WTC11 (cell line): ENCODE measurements around the gene BDH1. TPM values are rescaled to one million over a fixed set of nuclear protein-coding genes. Genes with fewer than 3 reads are reported as not detected.

Experiments
- ATAC-seq: fragments of 200-7000 bp; cut with Tn5 transposase; 2 replicates; pipeline ENCODE4 v1.10.0; 2021; ENCODE audit warnings: mild to moderate bottlenecking, moderate library complexity
- CTCF ChIA-PET: fragments of 300-600 bp; sonication (Branson Sonifier 250); formaldehyde crosslinking; loops from one replicate; lab custom pipeline; 2021; ENCODE audit warnings: antibody characterized with exemption; lab: Charles Lee
- POLR2A ChIA-PET: fragments of 350-600 bp; sonication (Branson Sonifier 250); formaldehyde crosslinking; loops from one replicate; lab custom pipeline; 2021; ENCODE audit warnings: antibody characterized with exemption; lab: Charles Lee
- DNase-seq: peaks from one replicate; pipeline ENCODE4 v3.0.0; 2021; ENCODE audit warnings: low spot score
- H3K27ac Mint-ChIP-seq: 2 replicates; pipeline ENCODE4 v1.8.0; 2021; ENCODE audit warnings: mixed read lengths
- H3K27me3 Mint-ChIP-seq: 2 replicates; pipeline ENCODE4 v1.8.0; 2021; ENCODE audit warnings: low read depth, mild to moderate bottlenecking, moderate library complexity, mixed read lengths
- H3K36me3 Mint-ChIP-seq: 2 replicates; pipeline ENCODE4 v1.8.0; 2021; ENCODE audit warnings: mixed read lengths
- H3K4me1 Mint-ChIP-seq: 2 replicates; pipeline ENCODE4 v1.8.0; 2022; ENCODE audit warnings: mixed read lengths
- H3K4me3 Mint-ChIP-seq: 2 replicates; pipeline ENCODE4 v1.8.0; 2021; ENCODE audit warnings: mild to moderate bottlenecking, moderate library complexity, mixed read lengths
- H3K9me3 Mint-ChIP-seq: 2 replicates; pipeline ENCODE4 v1.8.0; 2021; ENCODE audit warnings: mixed read lengths
- CTCF ChIP-seq: fragments of 200-600 bp; IDR thresholded peaks from 2 replicates; pipeline ENCODE4 v1.8.0; 2022; ENCODE audit warnings: antibody characterized with exemption
- EMX1 ChIP-seq: fragments of 250-450 bp; sonication (Bioruptor Pico); IDR thresholded peaks from 2 replicates; pipeline ENCODE4 v1.8.0; 2021; ENCODE audit warnings: mild to moderate bottlenecking
- FOXJ3 ChIP-seq: sonication (generic); formaldehyde crosslinking; IDR thresholded peaks from 2 replicates; pipeline ENCODE4 v1.9.0; 2021; ENCODE audit warnings: missing genetic modification reagents, mild to moderate bottlenecking, borderline replicate concordance
- FOXK1 ChIP-seq: sonication (generic); formaldehyde crosslinking; IDR thresholded peaks from 2 replicates; pipeline ENCODE4 v1.8.0; 2022; ENCODE audit warnings: mild to moderate bottlenecking, moderate library complexity, missing genetic modification reagents
- FOXP4 ChIP-seq: sonication (generic); formaldehyde crosslinking; IDR thresholded peaks from 2 replicates; pipeline ENCODE4 v1.8.0; 2022; ENCODE audit warnings: mild to moderate bottlenecking, missing genetic modification reagents
- IRF2 ChIP-seq: sonication (generic); formaldehyde crosslinking; IDR thresholded peaks from 2 replicates; pipeline ENCODE4 v1.8.0; 2022; ENCODE audit warnings: low read depth, missing genetic modification reagents, borderline replicate concordance
- RORB ChIP-seq: fragments of 250-450 bp; sonication (Bioruptor Pico); IDR thresholded peaks from 2 replicates; pipeline ENCODE4 v1.9.0; 2021; ENCODE audit warnings: mild to moderate bottlenecking
- SMAD3 ChIP-seq: sonication (generic); formaldehyde crosslinking; IDR thresholded peaks from 2 replicates; pipeline ENCODE4 v1.8.0; 2022; ENCODE audit warnings: missing genetic modification reagents, mild to moderate bottlenecking, borderline replicate concordance
- SMAD4 ChIP-seq: sonication (generic); formaldehyde crosslinking; IDR thresholded peaks from 2 replicates; pipeline ENCODE4 v1.8.0; 2022; ENCODE audit warnings: mild to moderate bottlenecking, missing genetic modification reagents
- ZNF138 ChIP-seq: sonication (generic); formaldehyde crosslinking; conservative IDR thresholded peaks from 2 replicates; pipeline ENCODE4 v1.8.1; 2022; ENCODE audit warnings: mild to moderate bottlenecking, moderate library complexity, missing genetic modification reagents
- ZNF263 ChIP-seq: sonication (generic); formaldehyde crosslinking; IDR thresholded peaks from 2 replicates; pipeline ENCODE4 v1.8.1; 2022; ENCODE audit warnings: low read depth, mild to moderate bottlenecking, moderate library complexity, missing genetic modification reagents
- ZNF281 ChIP-seq: sonication (generic); formaldehyde crosslinking; IDR thresholded peaks from 2 replicates; pipeline ENCODE4 v1.8.0; 2023; ENCODE audit warnings: mild to moderate bottlenecking, missing genetic modification reagents
- ZNF317 ChIP-seq: sonication (generic); formaldehyde crosslinking; IDR thresholded peaks from 2 replicates; pipeline ENCODE4 v1.8.1; 2023; ENCODE audit warnings: low read depth, mild to moderate bottlenecking, moderate library complexity, missing genetic modification reagents, borderline replicate concordance
- total RNA-seq: library from RNA; stranded (reverse); gene quantifications from 3 replicates; pipeline ENCODE4 v1.2.3, GENCODE V29; 2021
- TF ChIP-seq, protein P1 (sequence below): sonication (generic); formaldehyde crosslinking; IDR thresholded peaks from 2 replicates; pipeline ENCODE4 v1.8.1; 2023; ENCODE audit warnings: mild to moderate bottlenecking, missing genetic modification reagents, moderate library complexity
- TF ChIP-seq, protein P2 (sequence below): sonication (generic); formaldehyde crosslinking; IDR thresholded peaks from 2 replicates; pipeline ENCODE4 v1.8.0; 2022; ENCODE audit warnings: mild to moderate bottlenecking, missing genetic modification reagents
- TF ChIP-seq, protein P3 (sequence below): sonication (generic); formaldehyde crosslinking; conservative IDR thresholded peaks from 2 replicates; pipeline ENCODE4 v1.8.1; 2022; ENCODE audit warnings: mild to moderate bottlenecking, missing genetic modification reagents
- TF ChIP-seq, protein P4 (sequence below): sonication (generic); formaldehyde crosslinking; IDR thresholded peaks from 2 replicates; pipeline ENCODE4 v1.8.1; 2023; ENCODE audit warnings: mild to moderate bottlenecking, missing genetic modification reagents
- TF ChIP-seq, protein P5 (sequence below): fragments of 250-450 bp; sonication (Bioruptor Pico); IDR thresholded peaks from 2 replicates; pipeline ENCODE4 v1.9.0; 2021; ENCODE audit warnings: mild to moderate bottlenecking

BDH1 gene
- total RNA-seq, 1 experiment from 2014 or later: 26.8 TPM

DNA sequence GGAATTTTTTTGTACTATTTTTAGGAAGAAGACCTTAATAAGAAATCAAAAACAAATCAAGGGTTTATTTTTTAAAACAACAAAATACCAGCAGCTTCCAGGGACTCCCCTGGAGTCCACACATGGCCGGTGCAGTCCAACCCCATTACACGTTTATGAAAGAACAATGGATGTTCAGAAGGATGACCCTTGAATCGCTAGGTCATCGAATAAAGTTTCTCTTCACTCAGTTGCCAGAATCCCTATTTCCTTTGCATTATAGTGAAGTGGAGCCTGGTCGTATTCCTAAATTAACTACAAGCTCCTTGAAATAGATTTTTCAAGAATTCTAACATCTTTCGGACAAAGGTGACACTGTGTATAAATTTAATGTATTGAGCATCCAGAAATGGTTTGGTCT is 95.1 kb downstream of the BDH1 start:
- TF ChIP-seq, protein P1, sequence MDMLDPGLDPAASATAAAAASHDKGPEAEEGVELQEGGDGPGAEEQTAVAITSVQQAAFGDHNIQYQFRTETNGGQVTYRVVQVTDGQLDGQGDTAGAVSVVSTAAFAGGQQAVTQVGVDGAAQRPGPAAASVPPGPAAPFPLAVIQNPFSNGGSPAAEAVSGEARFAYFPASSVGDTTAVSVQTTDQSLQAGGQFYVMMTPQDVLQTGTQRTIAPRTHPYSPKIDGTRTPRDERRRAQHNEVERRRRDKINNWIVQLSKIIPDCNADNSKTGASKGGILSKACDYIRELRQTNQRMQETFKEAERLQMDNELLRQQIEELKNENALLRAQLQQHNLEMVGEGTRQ (CRISPR knock-in tag): no peak
- TF ChIP-seq, protein P2, sequence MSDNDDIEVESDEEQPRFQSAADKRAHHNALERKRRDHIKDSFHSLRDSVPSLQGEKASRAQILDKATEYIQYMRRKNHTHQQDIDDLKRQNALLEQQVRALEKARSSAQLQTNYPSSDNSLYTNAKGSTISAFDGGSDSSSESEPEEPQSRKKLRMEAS: no peak
- no peak for TF ChIP-seq ZNF281 (CRISPR knock-in tag)
- TF ChIP-seq ZNF263 (CRISPR knock-in tag): no peak
- TF ChIP-seq FOXK1 (CRISPR knock-in tag): no peak
- TF ChIP-seq CTCF: no peak
- no peak for TF ChIP-seq IRF2 (CRISPR knock-in tag)
- TF ChIP-seq, protein P3, sequence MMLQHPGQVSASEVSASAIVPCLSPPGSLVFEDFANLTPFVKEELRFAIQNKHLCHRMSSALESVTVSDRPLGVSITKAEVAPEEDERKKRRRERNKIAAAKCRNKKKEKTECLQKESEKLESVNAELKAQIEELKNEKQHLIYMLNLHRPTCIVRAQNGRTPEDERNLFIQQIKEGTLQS: no peak
- TF ChIP-seq ZNF317: no peak
- TF ChIP-seq, protein P4, sequence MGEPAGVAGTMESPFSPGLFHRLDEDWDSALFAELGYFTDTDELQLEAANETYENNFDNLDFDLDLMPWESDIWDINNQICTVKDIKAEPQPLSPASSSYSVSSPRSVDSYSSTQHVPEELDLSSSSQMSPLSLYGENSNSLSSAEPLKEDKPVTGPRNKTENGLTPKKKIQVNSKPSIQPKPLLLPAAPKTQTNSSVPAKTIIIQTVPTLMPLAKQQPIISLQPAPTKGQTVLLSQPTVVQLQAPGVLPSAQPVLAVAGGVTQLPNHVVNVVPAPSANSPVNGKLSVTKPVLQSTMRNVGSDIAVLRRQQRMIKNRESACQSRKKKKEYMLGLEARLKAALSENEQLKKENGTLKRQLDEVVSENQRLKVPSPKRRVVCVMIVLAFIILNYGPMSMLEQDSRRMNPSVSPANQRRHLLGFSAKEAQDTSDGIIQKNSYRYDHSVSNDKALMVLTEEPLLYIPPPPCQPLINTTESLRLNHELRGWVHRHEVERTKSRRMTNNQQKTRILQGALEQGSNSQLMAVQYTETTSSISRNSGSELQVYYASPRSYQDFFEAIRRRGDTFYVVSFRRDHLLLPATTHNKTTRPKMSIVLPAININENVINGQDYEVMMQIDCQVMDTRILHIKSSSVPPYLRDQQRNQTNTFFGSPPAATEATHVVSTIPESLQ (CRISPR knock-in tag): no peak
- TF ChIP-seq SMAD4: no peak
- TF ChIP-seq, protein P5, sequence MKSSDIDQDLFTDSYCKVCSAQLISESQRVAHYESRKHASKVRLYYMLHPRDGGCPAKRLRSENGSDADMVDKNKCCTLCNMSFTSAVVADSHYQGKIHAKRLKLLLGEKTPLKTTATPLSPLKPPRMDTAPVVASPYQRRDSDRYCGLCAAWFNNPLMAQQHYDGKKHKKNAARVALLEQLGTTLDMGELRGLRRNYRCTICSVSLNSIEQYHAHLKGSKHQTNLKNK (CRISPR knock-in tag): no peak
- no peak for TF ChIP-seq FOXP4
- no peak for TF ChIP-seq ZNF138
- TF ChIP-seq FOXJ3 (CRISPR knock-in tag): no peak
- no peak for TF ChIP-seq SMAD3 (CRISPR knock-in tag)
- TF ChIP-seq RORB (CRISPR knock-in tag): no peak
- TF ChIP-seq EMX1: no peak
- Mint-ChIP-seq H3K27me3 (peaks cover 11% of the 10 kb centered on the region), H3K4me3 (no peak overlapping the region), H3K9me3 (no peaks in the 10 kb centered on the region), H3K36me3 (no peaks in the 10 kb centered on the region), H3K4me1 (peaks cover 27% of the 10 kb centered on the region), H3K27ac (no peak overlapping the region)
- ATAC-seq (no peak), DNase-seq (no peak)
- POLR2A ChIA-PET: no interaction called here
- CTCF ChIA-PET: no interaction called here
